ENCODE results near the gene ECHS1. TPM values are rescaled to one million over a fixed set of nuclear protein-coding genes. Genes with fewer than 3 reads are reported as not detected.

The ECHS1 gene
- polyA plus RNA-seq, 2 donors, result 85.4 to 105 TPM

DNA sequence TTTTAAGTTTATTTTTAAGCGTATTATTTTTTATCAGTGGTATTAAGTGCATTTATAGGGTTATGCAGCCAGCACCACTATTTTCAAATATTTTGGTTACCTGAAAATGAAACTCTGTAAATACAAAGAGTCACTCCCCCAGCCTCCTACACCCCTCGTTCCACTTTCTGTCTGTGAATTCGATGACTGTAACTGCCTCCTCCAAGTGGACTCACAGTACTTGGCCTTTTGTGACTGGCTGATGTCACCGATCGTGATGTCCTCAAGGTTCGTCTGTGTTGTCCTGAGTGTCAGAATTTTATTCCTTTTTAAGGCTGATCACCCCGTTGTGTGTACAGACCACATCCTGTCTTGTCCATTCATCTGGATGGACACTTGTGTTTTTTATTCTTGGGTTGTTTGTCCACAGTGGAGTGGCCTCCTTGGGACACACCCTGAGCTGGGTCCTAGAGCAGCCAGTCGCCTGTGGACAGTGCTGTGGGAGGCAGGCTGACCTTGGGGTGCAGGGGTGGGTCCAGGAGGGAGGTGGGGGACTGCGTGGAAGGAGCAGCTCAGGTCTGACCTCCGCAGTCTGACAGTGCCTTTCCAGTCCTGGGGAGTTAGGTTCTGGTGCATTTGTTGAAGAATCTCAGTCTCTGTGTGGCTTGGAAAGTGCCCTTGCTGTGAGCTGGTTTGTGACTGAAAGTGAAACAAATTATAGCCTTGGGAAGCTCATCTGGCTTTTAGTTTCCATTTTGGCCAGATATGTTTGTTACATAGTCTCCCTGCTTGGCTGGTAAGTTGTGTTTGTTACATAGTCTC is 27.7 kb upstream of the ECHS1 start:
- H3K9me3 ChIP-seq (ENCODE audit: control insufficient read depth in 2 of 2, insufficient read depth in 1 of 2, low read depth in 1 of 2, low read length in 1 of 2), result no peaks in the 10 kb centered on the region
- 82 to 89% methylated on average over 10 of the region's 10 CpGs for WGBS, 2 donors
- no peak overlapping the region for H3K27ac ChIP-seq (ENCODE audit: low read depth in 2 of 2, low read length in 1 of 2)
- no peaks in the 10 kb centered on the region for H3K4me1 ChIP-seq (ENCODE audit: control insufficient read depth in 2 of 2, insufficient read depth in 2 of 2, low read length in 1 of 2)
- H3K36me3 ChIP-seq (ENCODE audit: control insufficient read depth in 2 of 2, insufficient read depth in 2 of 2, low read length in 1 of 2), result peaks cover 14 to 44% of the 10 kb centered on the region in 2 donors
- no peak overlapping the region for H3K4me3 ChIP-seq (ENCODE audit: low read depth in 1 of 2, low read length in 2 of 2)
- H3K27me3 ChIP-seq (ENCODE audit: control insufficient read depth in 1 of 2, insufficient read depth in 2 of 2, low read length in 2 of 2), result no peaks in the 10 kb centered on the region

- Histone ChIP-seq H3K27me3 (ENCODE audit: control insufficient read depth in 1 of 2, insufficient read depth in 2 of 2, low read length in 2 of 2) (no peaks in the 10 kb centered on the region), H3K27ac (ENCODE audit: low read depth in 2 of 2, low read length in 1 of 2) (no peak overlapping the region), H3K4me3 (ENCODE audit: low read depth in 1 of 2, low read length in 2 of 2) (no peak overlapping the region), H3K36me3 (ENCODE audit: control insufficient read depth in 2 of 2, insufficient read depth in 2 of 2, low read length in 1 of 2) (peaks cover 11 to 44% of the 10 kb centered on the region in 2 donors), H3K4me1 (ENCODE audit: control insufficient read depth in 2 of 2, insufficient read depth in 2 of 2, low read length in 1 of 2) (peaks cover 0 to 4% of the 10 kb centered on the region in 2 donors), H3K9me3 (ENCODE audit: control insufficient read depth in 2 of 2, insufficient read depth in 1 of 2, low read depth in 1 of 2, low read length in 1 of 2) (no peaks in the 10 kb centered on the region)
- 96% methylated on average over 17 to 19 of the region's 19 CpGs for WGBS, 2 donors
Measured at GRCh38 chr10:133399123-133399601, 26.0 kb upstream of the ECHS1 start.

- WGBS, 2 donors, result 96% methylated on average over 7 of the region's 7 CpGs
- no peaks in the 10 kb centered on the region for H3K9me3 ChIP-seq (ENCODE audit: control insufficient read depth in 2 of 2, insufficient read depth in 1 of 2, low read depth in 1 of 2, low read length in 1 of 2)
- H3K4me1 ChIP-seq (ENCODE audit: control insufficient read depth in 2 of 2, insufficient read depth in 2 of 2, low read length in 1 of 2), result peaks cover 2 to 4% of the 10 kb centered on the region in 2 donors
- H3K4me3 ChIP-seq (ENCODE audit: low read depth in 1 of 2, low read length in 2 of 2), result no peak overlapping the region
- no peaks in the 10 kb centered on the region for H3K27me3 ChIP-seq (ENCODE audit: control insufficient read depth in 1 of 2, insufficient read depth in 2 of 2, low read length in 2 of 2)
- no peak overlapping the region for H3K27ac ChIP-seq (ENCODE audit: low read depth in 2 of 2, low read length in 1 of 2)
- H3K36me3 ChIP-seq (ENCODE audit: control insufficient read depth in 2 of 2, insufficient read depth in 2 of 2, low read length in 1 of 2), result peaks cover 11 to 37% of the 10 kb centered on the region in 2 donors
Measured at GRCh38 chr10:133397938-133398337, 24.8 kb upstream of the ECHS1 start.

DNA sequence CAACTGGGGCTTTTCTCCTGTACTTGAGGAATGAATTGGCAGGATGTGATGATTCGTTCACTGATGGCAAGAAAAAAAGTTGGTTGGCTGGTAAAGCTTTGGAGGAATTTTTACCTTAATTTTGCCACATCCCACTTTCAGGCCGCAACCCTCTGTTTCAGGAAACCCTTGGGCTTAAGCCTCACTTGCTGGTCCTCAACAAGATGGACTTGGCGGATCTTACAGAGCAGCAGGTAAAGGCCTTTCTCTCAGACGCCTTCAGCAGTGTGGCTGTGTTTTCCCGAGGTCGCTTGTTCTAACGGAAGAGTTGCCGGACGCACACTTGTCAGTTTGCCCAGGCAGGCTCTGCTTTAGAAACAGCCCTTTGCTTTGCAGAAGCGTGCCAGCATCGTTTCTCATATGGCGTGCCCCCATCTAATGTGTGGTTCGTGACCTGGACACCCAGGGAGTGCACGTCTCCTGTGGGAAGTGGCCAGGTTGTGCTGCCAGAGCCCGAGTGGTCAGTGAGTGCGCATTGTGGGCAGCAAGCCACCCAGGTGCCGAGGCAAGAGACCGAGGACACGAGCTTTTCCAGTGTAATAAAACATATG is 23.0 kb upstream of the ECHS1 start:
- peaks cover 2 to 4% of the 10 kb centered on the region in 2 donors for H3K4me1 ChIP-seq (ENCODE audit: control insufficient read depth in 2 of 2, insufficient read depth in 2 of 2, low read length in 1 of 2)
- WGBS, 2 donors, result 93 to 94% methylated on average over 19 of the region's 19 CpGs
- peaks cover 0 to 2% of the 10 kb centered on the region in 2 donors for H3K9me3 ChIP-seq (ENCODE audit: control insufficient read depth in 2 of 2, insufficient read depth in 1 of 2, low read depth in 1 of 2, low read length in 1 of 2)
- no peaks in the 10 kb centered on the region for H3K27me3 ChIP-seq (ENCODE audit: control insufficient read depth in 1 of 2, insufficient read depth in 2 of 2, low read length in 2 of 2)
- no peak overlapping the region for H3K27ac ChIP-seq (ENCODE audit: low read depth in 2 of 2, low read length in 1 of 2)
- peaks cover 10 to 24% of the 10 kb centered on the region in 2 donors for H3K36me3 ChIP-seq (ENCODE audit: control insufficient read depth in 2 of 2, insufficient read depth in 2 of 2, low read length in 1 of 2)
- H3K4me3 ChIP-seq (ENCODE audit: low read depth in 1 of 2, low read length in 2 of 2), result no peak overlapping the region

DNA sequence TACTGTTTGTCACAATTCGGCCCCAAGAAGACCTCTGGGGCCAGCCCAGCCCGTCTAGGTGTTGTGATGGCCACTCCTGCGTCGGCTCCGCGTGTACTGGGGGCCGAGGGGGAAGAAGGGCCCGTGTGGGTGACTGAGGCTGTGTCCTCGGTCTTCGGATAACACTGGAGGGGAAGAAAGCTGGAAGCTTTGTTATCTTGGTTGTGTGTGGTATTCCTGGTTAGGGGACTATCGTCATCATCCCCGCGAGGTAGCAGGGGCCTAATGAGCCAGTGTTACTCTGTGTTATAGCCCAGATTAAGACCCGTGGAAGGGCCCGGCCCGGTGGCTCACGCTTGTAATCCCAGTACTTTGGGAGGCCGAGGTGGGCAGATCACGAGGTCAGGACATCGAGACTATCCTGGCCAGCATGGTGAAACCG is 21.7 kb upstream of the ECHS1 start:
- 22 to 24% methylated on average over 21 of the region's 21 CpGs for WGBS, 2 donors
- Histone ChIP-seq H3K9me3 (ENCODE audit: control insufficient read depth in 2 of 2, insufficient read depth in 1 of 2, low read depth in 1 of 2, low read length in 1 of 2) (peaks cover 0 to 3% of the 10 kb centered on the region in 2 donors), H3K4me3 (ENCODE audit: low read depth in 1 of 2, low read length in 2 of 2) (peak overlapping the region; percentile 80 to 89), H3K4me1 (ENCODE audit: control insufficient read depth in 2 of 2, insufficient read depth in 2 of 2, low read length in 1 of 2) (peaks cover 2 to 4% of the 10 kb centered on the region in 2 donors), H3K27ac (ENCODE audit: low read depth in 2 of 2, low read length in 1 of 2) (peak overlapping the region; percentile 79 to 95), H3K36me3 (ENCODE audit: control insufficient read depth in 2 of 2, insufficient read depth in 2 of 2, low read length in 1 of 2) (peaks cover 6 to 19% of the 10 kb centered on the region in 2 donors), H3K27me3 (ENCODE audit: control insufficient read depth in 1 of 2, insufficient read depth in 2 of 2, low read length in 2 of 2) (no peaks in the 10 kb centered on the region)

DNA sequence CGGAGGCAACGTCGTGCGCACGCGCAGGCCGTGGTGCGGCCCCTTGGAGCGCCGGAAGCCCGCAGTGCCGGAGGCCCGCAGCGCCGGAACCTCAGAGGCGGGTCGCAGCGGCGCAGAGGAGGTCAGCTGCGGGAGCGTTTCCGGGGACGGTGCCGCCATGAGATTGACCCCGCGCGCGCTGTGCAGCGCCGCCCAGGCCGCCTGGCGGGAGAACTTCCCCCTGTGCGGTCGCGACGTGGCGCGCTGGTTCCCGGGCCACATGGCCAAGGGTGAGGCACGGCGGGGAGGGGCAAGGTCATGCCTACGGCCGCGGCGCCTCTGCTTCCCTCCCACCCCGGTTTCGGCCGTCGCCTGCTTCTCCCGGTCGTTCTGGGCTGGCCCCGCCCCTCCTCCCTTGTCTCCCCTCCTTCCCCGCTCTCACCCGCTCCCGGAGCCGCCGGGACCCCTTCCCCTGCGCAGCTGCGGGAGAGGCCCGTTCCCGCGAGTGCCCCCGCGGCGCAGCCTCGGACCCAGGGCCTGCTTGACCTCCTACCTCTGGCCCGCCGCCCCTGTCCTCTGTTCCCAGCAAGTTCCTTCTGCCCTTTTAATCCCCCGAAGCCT is 21.0 kb upstream of the ECHS1 start, which contains the start of gene MTG1:
Gene MTG1 (plus strand): TSS at position 94 of the 600 bp plus-strand sequence. CDS start 64 bp downstream, at position 158.
- H3K9me3 ChIP-seq (ENCODE audit: control insufficient read depth in 2 of 2, insufficient read depth in 1 of 2, low read depth in 1 of 2, low read length in 1 of 2), result peaks cover 0 to 3% of the 10 kb centered on the region in 2 donors
- H3K27me3 ChIP-seq (ENCODE audit: control insufficient read depth in 1 of 2, insufficient read depth in 2 of 2, low read length in 2 of 2), result no peaks in the 10 kb centered on the region
- H3K36me3 ChIP-seq (ENCODE audit: control insufficient read depth in 2 of 2, insufficient read depth in 2 of 2, low read length in 1 of 2), result peaks cover 6 to 15% of the 10 kb centered on the region in 2 donors
- H3K27ac ChIP-seq (ENCODE audit: low read depth in 2 of 2, low read length in 1 of 2), result peak within 1 kb of the TSS; percentile 79 to 95
- WGBS, 2 donors, result 0 to 1% methylated on average over 46 to 69 of the region's 69 CpGs
- peak within 1 kb of the TSS; percentile 80 to 89 for H3K4me3 ChIP-seq (ENCODE audit: low read depth in 1 of 2, low read length in 2 of 2)
- H3K4me1 ChIP-seq (ENCODE audit: control insufficient read depth in 2 of 2, insufficient read depth in 2 of 2, low read length in 1 of 2), result peaks cover 2 to 4% of the 10 kb centered on the region in 2 donors

GRCh38 chr10:133393401-133394063 is 20.4 kb upstream of the ECHS1 start:
- peaks cover 2 to 4% of the 10 kb centered on the region in 2 donors for H3K4me1 ChIP-seq (ENCODE audit: control insufficient read depth in 2 of 2, insufficient read depth in 2 of 2, low read length in 1 of 2)
- H3K36me3 ChIP-seq (ENCODE audit: control insufficient read depth in 2 of 2, insufficient read depth in 2 of 2, low read length in 1 of 2), result peaks cover 3 to 8% of the 10 kb centered on the region in 2 donors
- WGBS, 2 donors, result 34 to 36% methylated on average over 27 of the region's 27 CpGs
- H3K4me3 ChIP-seq (ENCODE audit: low read depth in 1 of 2, low read length in 2 of 2), result peak overlapping the region in 1 of 2 donors; percentile 80
- H3K27me3 ChIP-seq (ENCODE audit: control insufficient read depth in 1 of 2, insufficient read depth in 2 of 2, low read length in 2 of 2), result no peaks in the 10 kb centered on the region
- peak overlapping the region; percentile 79 to 95 for H3K27ac ChIP-seq (ENCODE audit: low read depth in 2 of 2, low read length in 1 of 2)
- peaks cover 0 to 3% of the 10 kb centered on the region in 2 donors for H3K9me3 ChIP-seq (ENCODE audit: control insufficient read depth in 2 of 2, insufficient read depth in 1 of 2, low read depth in 1 of 2, low read length in 1 of 2)

GRCh38 chr10:133391761-133392518 is 18.8 kb upstream of the ECHS1 start:
- peaks cover 0 to 3% of the 10 kb centered on the region in 2 donors for H3K9me3 ChIP-seq (ENCODE audit: control insufficient read depth in 2 of 2, insufficient read depth in 1 of 2, low read depth in 1 of 2, low read length in 1 of 2)
- H3K4me3 ChIP-seq (ENCODE audit: low read depth in 1 of 2, low read length in 2 of 2), result no peak overlapping the region
- H3K27me3 ChIP-seq (ENCODE audit: control insufficient read depth in 1 of 2, insufficient read depth in 2 of 2, low read length in 2 of 2), result no peaks in the 10 kb centered on the region
- H3K27ac ChIP-seq (ENCODE audit: low read depth in 2 of 2, low read length in 1 of 2), result no peak overlapping the region
- H3K36me3 ChIP-seq (ENCODE audit: control insufficient read depth in 2 of 2, insufficient read depth in 2 of 2, low read length in 1 of 2), result peaks cover 0 to 6% of the 10 kb centered on the region in 2 donors
- WGBS, 2 donors, result 72 to 74% methylated on average over 10 to 12 of the region's 12 CpGs
- peaks cover 2 to 4% of the 10 kb centered on the region in 2 donors for H3K4me1 ChIP-seq (ENCODE audit: control insufficient read depth in 2 of 2, insufficient read depth in 2 of 2, low read length in 1 of 2)
